ENCODE data around the gene SPSB4. TPM values are rescaled to one million over a fixed set of nuclear protein-coding genes. Genes with fewer than 3 reads are reported as not detected.

Gene SPSB4
- total and polyA plus RNA-seq, 2 of the 8 experiments (the other 6 are each of a cell fraction or from before 2014, with no cell fraction given), result 15.1 to 17.2 TPM

DNA sequence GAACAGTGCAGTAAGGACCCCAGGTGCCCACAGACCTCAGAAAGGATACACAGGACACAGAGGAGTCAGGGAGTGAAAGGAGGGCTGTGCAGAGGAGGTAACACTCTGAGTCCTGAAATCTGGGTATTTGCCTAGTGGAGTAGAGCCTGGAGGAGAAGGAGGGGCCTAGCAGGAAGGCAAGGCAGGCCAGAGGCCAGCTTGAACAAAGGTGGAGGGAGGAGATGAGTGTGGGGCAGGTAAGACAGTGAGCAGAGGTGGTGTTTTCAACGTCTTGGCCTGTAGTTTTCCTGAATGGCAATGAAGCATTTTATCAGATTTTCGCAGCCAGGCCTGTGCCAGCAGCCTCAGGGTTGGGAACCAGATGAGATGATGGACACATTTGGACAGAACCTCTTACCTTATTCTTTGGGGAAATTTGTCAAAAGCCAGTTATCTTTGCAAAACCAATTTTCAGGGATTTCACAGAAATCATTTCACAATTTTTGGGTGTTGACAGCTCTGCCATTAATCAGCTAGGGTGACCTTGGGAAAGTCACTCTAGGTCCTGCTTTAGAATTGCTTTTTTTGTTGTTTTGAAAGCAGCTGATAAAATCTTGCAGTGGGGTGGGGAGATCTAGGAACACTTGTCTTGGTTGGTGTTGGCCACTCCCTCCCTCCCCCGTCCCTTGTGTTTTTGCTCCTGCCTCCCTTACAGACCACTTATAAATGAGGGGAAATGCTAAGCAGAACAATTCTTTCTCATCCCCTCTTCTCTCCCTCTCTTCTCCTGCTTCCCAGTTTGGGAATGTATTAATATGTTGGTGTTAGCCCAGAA is 38.4 kb downstream of the SPSB4 start:
- Histone ChIP-seq H3K4me2 (ENCODE audit: insufficient read depth in 1 of 2, low read depth in 2 of 2, low read length in 2 of 2) (peak overlapping the region in 1 of 2 experiments; percentile 3; a peak in 1 of 4 replicates), H3K79me2 (ENCODE audit: control insufficient read depth in 1 of 2, insufficient read depth in 2 of 2, low read length in 2 of 2) (0 out of 4 replicates have a peak, but pooled peaks cover 0 to 6% of the 10 kb centered on the region in 2 experiments), H3K23me2 (ENCODE audit: low read depth, low read length) (no peaks in the 10 kb centered on the region), H4K8ac (ENCODE audit: extremely low read depth, insufficient read depth, low read length) (no peak overlapping the region), H2AK5ac (ENCODE audit: low read depth, low read length) (no peak overlapping the region), H2BK20ac (ENCODE audit: low read length) (no peak overlapping the region), H3K4me3 (ENCODE audit: extremely low read depth in 1 of 4, insufficient read depth in 2 of 4, low read depth in 3 of 4, low read length in 4 of 4) (no peak overlapping the region), H2BK5ac (ENCODE audit: low read depth, low read length) (no peak overlapping the region), H4K91ac (replicated peaks; ENCODE audit: insufficient read length, low read length) (no peak overlapping the region), H3K23ac (ENCODE audit: insufficient read length) (no peak overlapping the region), H3K36me3 (ENCODE audit: control insufficient read depth in 2 of 4, insufficient read depth in 4 of 4, low read length in 3 of 4) (no peaks in the 10 kb centered on the region), H4K20me1 (replicated peaks in 1 of 2; ENCODE audit: control insufficient read depth in 1 of 2, insufficient read depth in 2 of 2, low read length in 2 of 2) (no peaks in the 10 kb centered on the region), H3K79me1 (ENCODE audit: low read depth, low read length) (peaks cover 3% of the 10 kb centered on the region; the same call in 1 of the 2 replicates), H2BK15ac (ENCODE audit: low read length) (peak overlapping the region; percentile 12; the same call in 1 of the 2 replicates), H3K56ac (replicated peaks; ENCODE audit: insufficient read length, low read depth, low read length) (no peak overlapping the region), H3K27ac (ENCODE audit: low read depth, low read length) (peak overlapping the region; percentile 53; the same call in 1 of the 2 replicates), H3K9me3 (ENCODE audit: insufficient read depth in 2 of 2, low read depth in 1 of 2, low read length in 1 of 2) (no peaks in the 10 kb centered on the region), H3K4me1 (replicated peaks in 1 of 4; ENCODE audit: control insufficient read depth in 3 of 4, insufficient read depth in 4 of 4, low read length in 3 of 4) (peaks cover 4 to 28% (median 18%) of the 10 kb centered on the region in 4 experiments), H3K27me3 (replicated peaks in 1 of 4; ENCODE audit: control insufficient read depth in 3 of 4, extremely low read depth in 1 of 4, insufficient read depth in 3 of 4, low read length in 3 of 4) (no peaks in the 10 kb centered on the region), H4K5ac (ENCODE audit: insufficient read length, low read depth, low read length) (no peak overlapping the region), H3K18ac (ENCODE audit: extremely low read depth, low read length) (no peak overlapping the region; the same call in 1 of the 2 replicates), H2BK120ac (replicated peaks; ENCODE audit: low read depth, low read length) (no peak overlapping the region), H2AFZ (ENCODE audit: low read length) (no peak overlapping the region), H3K4ac (replicated peaks; ENCODE audit: insufficient read length, low read depth, low read length) (no peak overlapping the region), H2BK12ac (ENCODE audit: low read depth, low read length) (no peak overlapping the region), H3K14ac (ENCODE audit: insufficient read length) (no peak overlapping the region), H3K9ac (replicated peaks in 1 of 4; ENCODE audit: extremely low read depth in 1 of 4, low read depth in 3 of 4, low read length in 3 of 4) (0 out of 7 replicates have a peak overlapping the region, but pooled peaks of 1 of the 4 experiments have one; percentile 5)
- CTCF ChIA-PET (ENCODE audit: partially characterized antibody), result interaction anchor here (1.0 to 29.1 kb wide), 7 partner anchors 8 to 90 kb away, joined by 3 to 333 read pairs (median 7); partner anchors contain the start of gene SPSB4
- POLR2A ChIA-PET (ENCODE audit: partially characterized antibody), result no interaction called here
- 67% methylated on average over 3 of the region's 3 CpGs; no CpG with 5 or more reads in 1 of the 2 experiments for WGBS, 2 experiments (ENCODE audit: extremely low coverage in 1 of 2, insufficient coverage in 1 of 2, insufficient read length in 1 of 2, insufficient replicate concordance in 2 of 2, low coverage in 1 of 2, low lambda C conversion rate in 2 of 2, missing lambda C conversion rate in 1 of 2)
- FAIRE-seq (no peak), DNase-seq (ENCODE audit: low read depth in 1 of 2, low spot score in 2 of 2) (no peak)
- TF ChIP-seq CTBP2 (IDR thresholded peaks at IDR 0.05; ENCODE audit: borderline replicate concordance, insufficient read depth, insufficient read length, low read length), result no peak
- TF ChIP-seq SP1 (IDR thresholded peaks at IDR 0.05; ENCODE audit: low read depth, low read length), result no peak
- TF ChIP-seq ATF2 (IDR thresholded peaks at IDR 0.05; ENCODE audit: low read length), result no peak
- no peak for TF ChIP-seq KDM5A (IDR thresholded peaks at IDR 0.05; ENCODE audit: low read length)
- no peak for TF ChIP-seq FOSL1 (IDR thresholded peaks at IDR 0.05; ENCODE audit: insufficient read depth, low read depth, low read length)
- no peak for TF ChIP-seq ASH2L (IDR thresholded peaks at IDR 0.05; ENCODE audit: low read length)
- TF ChIP-seq CBX8 (IDR thresholded peaks at IDR 0.05; ENCODE audit: borderline replicate concordance, low read depth, low read length), result no peak
- no peak for TF ChIP-seq TBP (IDR thresholded peaks at IDR 0.05; ENCODE audit: low read depth, low read length)
- no peak for TF ChIP-seq JUN (IDR thresholded peaks at IDR 0.05; ENCODE audit: low read depth, low read length)
- TF ChIP-seq HDAC2 (IDR thresholded peaks at IDR 0.05; ENCODE audit: borderline replicate concordance in 1 of 2, low read depth in 2 of 2, low read length in 2 of 2), result no peak

All from H1 (cell line).